Natural killer cell (primary cell): ENCODE data around the gene AKAP6. TPM values are rescaled to one million over a fixed set of nuclear protein-coding genes. Genes with fewer than 3 reads are reported as not detected.

Experiments
- ATAC-seq, 3 donors: fragments of 150-1000 bp in 2 of 3; fragments of 200-7000 bp in 1 of 3; cut with Tn5 transposase; 1 replicate in 1 of 3; 2 replicates in 2 of 3; pipeline ENCODE4 v1.10.0; 2021; ENCODE audit warnings: mild to moderate bottlenecking in 2 of 3, moderate library complexity in 2 of 3
- DNase-seq, 2 donors: peaks; one replicate each; pipeline versions ENCODE4 v3.0.0 to v3.0.0-alpha.2; 2013 to 2021; ENCODE audit warnings: mixed read lengths in 1 of 2
- H3K27ac ChIP-seq: one replicate; pipeline ENCODE4 v1.5.1; 2013; ENCODE audit warnings: mild to moderate bottlenecking, low read length
- H3K27me3 ChIP-seq: one replicate; pipeline ENCODE4 v1.6.1; 2013; ENCODE audit warnings: low read length; ENCODE audit not compliant: control insufficient read depth, insufficient read depth
- H3K36me3 ChIP-seq: one replicate; pipeline ENCODE4 v1.6.1; 2013; ENCODE audit warnings: low read length; ENCODE audit not compliant: control insufficient read depth, insufficient read depth
- H3K4me1 ChIP-seq: one replicate; pipeline ENCODE4 v1.6.1; 2013; ENCODE audit warnings: low read length; ENCODE audit not compliant: control insufficient read depth, insufficient read depth
- H3K4me3 ChIP-seq: one replicate; pipeline ENCODE4 v1.5.1; 2013; ENCODE audit warnings: low read length
- H3K9me3 ChIP-seq: one replicate; pipeline ENCODE4 v1.6.1; 2013; ENCODE audit warnings: low read length; ENCODE audit not compliant: control insufficient read depth, insufficient read depth
- H3K27ac Mint-ChIP-seq, 2 donors: one replicate each; pipeline ENCODE4 v1.8.0; 2022; ENCODE audit warnings: mild to moderate bottlenecking in 2 of 2, mixed read lengths in 2 of 2, moderate library complexity in 1 of 2
- H3K27me3 Mint-ChIP-seq, 2 donors: one replicate each; pipeline ENCODE4 v1.8.0; 2022; ENCODE audit warnings: low read depth in 2 of 2, mixed read lengths in 2 of 2
- H3K36me3 Mint-ChIP-seq: one replicate; pipeline ENCODE4 v1.8.0; 2022; ENCODE audit warnings: mixed read lengths
- H3K4me1 Mint-ChIP-seq, 2 donors: one replicate each; pipeline ENCODE4 v1.8.0; 2022; ENCODE audit warnings: mixed read lengths in 2 of 2
- H3K4me3 Mint-ChIP-seq: one replicate; pipeline ENCODE4 v1.8.0; 2022; ENCODE audit warnings: mild to moderate bottlenecking, moderate library complexity, mixed read lengths
- H3K9me3 Mint-ChIP-seq, 2 donors: one replicate each; pipeline ENCODE4 v1.8.0; 2022; ENCODE audit warnings: mixed read lengths in 2 of 2
- CTCF ChIP-seq: fragments of 200-600 bp; IDR thresholded peaks from one replicate; pipeline ENCODE4 v1.8.0; 2022; ENCODE audit warnings: antibody characterized with exemption
- WGBS: methylation state at CpG from one replicate; pipeline ENCODE4 v1.1.7; 2013; ENCODE audit warnings: missing lambda C conversion rate; ENCODE audit not compliant: insufficient coverage; 5-methylcytosine and 5-hydroxymethylcytosine counted together
- intact Hi-C: fragments of 100-400 bp; cut with micrococcal nuclease; formaldehyde crosslinking; loops from one replicate; pipeline ENCODE4 v1.14.2; 2022
- total RNA-seq, 4 donors: library from RNA; stranded (reverse); fragments of 120-200 nt in 1 of 4; gene quantifications; one replicate each; pipeline versions ENCODE4 v1.2.3 to v1.2.4, GENCODE V29; 2013 to 2022

Gene AKAP6
- total RNA-seq, 3 donors from 2014 or later (not counting 1 experiment from before 2014, with no cell fraction given), result 0.21 to 1.3 (median 0.80) TPM

GRCh38 chr14:32319368-32320049 is 9.6 kb upstream of the AKAP6 start:
- no peak overlapping the region for H3K4me3 Mint-ChIP-seq
- H3K4me1 ChIP-seq, result no peaks in the 10 kb centered on the region
- H3K9me3 ChIP-seq, result no peaks in the 10 kb centered on the region
- H3K36me3 Mint-ChIP-seq, result no peaks in the 10 kb centered on the region
- H3K27me3 Mint-ChIP-seq, result peaks cover 0 to 5% of the 10 kb centered on the region in 2 donors
- no peak overlapping the region for H3K4me3 ChIP-seq
- TF ChIP-seq CTCF, result no peak
- no peaks in the 10 kb centered on the region for H3K36me3 ChIP-seq
- no peaks in the 10 kb centered on the region for H3K27me3 ChIP-seq
- intact Hi-C loops, result no loop called here
- no peaks in the 10 kb centered on the region for H3K9me3 Mint-ChIP-seq
- no peaks in the 10 kb centered on the region for H3K4me1 Mint-ChIP-seq
- H3K27ac Mint-ChIP-seq, result no peak overlapping the region
- H3K27ac ChIP-seq, result no peak overlapping the region
- ATAC-seq (no peak), DNase-seq (no peak)

- Mint-ChIP-seq H3K36me3 (no peaks in the 10 kb centered on the region), H3K4me1 (no peaks in the 10 kb centered on the region), H3K4me3 (no peak overlapping the region), H3K27ac (no peak overlapping the region), H3K9me3 (peaks cover 0 to 2% of the 10 kb centered on the region in 2 donors), H3K27me3 (peaks cover 0 to 5% of the 10 kb centered on the region in 2 donors)
- no peaks in the 10 kb centered on the region for H3K27me3 ChIP-seq
- DNase-seq (no peak), ATAC-seq (no peak)
- 80% methylated on average over 1 of the region's 1 CpG for WGBS
- no peaks in the 10 kb centered on the region for H3K9me3 ChIP-seq
- H3K27ac ChIP-seq, result no peak overlapping the region
- H3K4me3 ChIP-seq, result no peak overlapping the region
- intact Hi-C loops, result no loop called here
- H3K36me3 ChIP-seq, result no peaks in the 10 kb centered on the region
- H3K4me1 ChIP-seq, result no peaks in the 10 kb centered on the region
- no peak for TF ChIP-seq CTCF
These were observed 4.5 kb upstream of the AKAP6 start for GRCh38 chr14:32324601-32325000.

- Mint-ChIP-seq H3K4me3 (no peak overlapping the region), H3K27me3 (no peaks in the 10 kb centered on the region), H3K27ac (no peak overlapping the region), H3K36me3 (no peaks in the 10 kb centered on the region), H3K9me3 (peaks cover 0 to 2% of the 10 kb centered on the region in 2 donors), H3K4me1 (no peaks in the 10 kb centered on the region)
- Histone ChIP-seq H3K4me3 (no peak overlapping the region), H3K4me1 (no peaks in the 10 kb centered on the region), H3K9me3 (no peaks in the 10 kb centered on the region), H3K27me3 (no peaks in the 10 kb centered on the region), H3K27ac (no peak overlapping the region), H3K36me3 (no peaks in the 10 kb centered on the region)
- intact Hi-C loops, result no loop called here
- WGBS, result 81% methylated on average over 2 of the region's 2 CpGs
- ATAC-seq (no peak), DNase-seq (peak in 1 of 2 donors; percentile 7)
- TF ChIP-seq CTCF, result no peak
These were observed 1.7 kb upstream of the AKAP6 start for GRCh38 chr14:32327255-32327961.
